ENCODE data around the gene PHC2.
A peak's percentile ranks its signal among the peaks of the same experiment; 100 is the strongest.

PHC2 gene

GRCh38 chr1:33344896-33345560, 85.9 kb downstream of the PHC2 start:
- TF ChIP-seq POU2F2 (IDR thresholded peaks at IDR 0.05; ENCODE audit: low read depth, low read length) = no peak
- no peak for DNase-seq (ENCODE audit: insufficient read length, low spot score)
- no peak for FAIRE-seq

GRCh38 chr1:33343539-33343938, 87.4 kb downstream of the PHC2 start:
- DNase-seq (ENCODE audit: insufficient read length, low spot score) = no peak
- TF ChIP-seq TAF1 (IDR thresholded peaks at IDR 0.05; ENCODE audit: low read depth, low read length) = no peak
- no peak for TF ChIP-seq POU2F2 (IDR thresholded peaks at IDR 0.05; ENCODE audit: low read depth, low read length)
- no peak for TF ChIP-seq SPI1 (IDR thresholded peaks at IDR 0.05; ENCODE audit: low read depth, low read length)
- no peak for TF ChIP-seq PAX5 (IDR thresholded peaks at IDR 0.05; ENCODE audit: insufficient read depth, low read length, severe bottlenecking)
- no peak for TF ChIP-seq POLR2A (IDR thresholded peaks at IDR 0.05; ENCODE audit: low read depth, low read length)
- no peak for TF ChIP-seq POLR2AphosphoS5 (IDR thresholded peaks at IDR 0.05; ENCODE audit: low read depth, low read length)
- no peak for FAIRE-seq

- FAIRE-seq = no peak
- TF ChIP-seq POLR2A (IDR thresholded peaks at IDR 0.05; ENCODE audit: low read depth, low read length) = no peak
- TF ChIP-seq POU2F2 (IDR thresholded peaks at IDR 0.05; ENCODE audit: low read depth, low read length) = peak; percentile 40; the same call in 1 of the 2 replicates
- no peak for DNase-seq (ENCODE audit: insufficient read length, low spot score)
Measured at GRCh38 chr1:33342041-33342723, 88.7 kb downstream of the PHC2 start.

GRCh38 chr1:33341190-33341589, 89.7 kb downstream of the PHC2 start:
- no peak for FAIRE-seq
- TF ChIP-seq TAF1 (IDR thresholded peaks at IDR 0.05; ENCODE audit: low read depth, low read length) = no peak
- no peak for TF ChIP-seq POU2F2 (IDR thresholded peaks at IDR 0.05; ENCODE audit: low read depth, low read length)
- no peak for TF ChIP-seq POLR2AphosphoS5 (IDR thresholded peaks at IDR 0.05; ENCODE audit: low read depth, low read length)
- no peak for TF ChIP-seq PAX5 (IDR thresholded peaks at IDR 0.05; ENCODE audit: insufficient read depth, low read length, severe bottlenecking)
- no peak for TF ChIP-seq POLR2A (IDR thresholded peaks at IDR 0.05; ENCODE audit: low read depth, low read length)

GRCh38 chr1:33339413-33339812, 91.5 kb downstream of the PHC2 start:
- FAIRE-seq = no peak
- DNase-seq (ENCODE audit: insufficient read length, low spot score) = no peak
- TF ChIP-seq SPI1 (IDR thresholded peaks at IDR 0.05; ENCODE audit: low read depth, low read length) (no peak), POLR2A (IDR thresholded peaks at IDR 0.05; ENCODE audit: low read depth, low read length) (no peak), TAF1 (IDR thresholded peaks at IDR 0.05; ENCODE audit: low read depth, low read length) (no peak), POLR2AphosphoS5 (IDR thresholded peaks at IDR 0.05; ENCODE audit: low read depth, low read length) (no peak), PAX5 (IDR thresholded peaks at IDR 0.05; ENCODE audit: insufficient read depth, low read length, severe bottlenecking) (no peak), POU2F2 (IDR thresholded peaks at IDR 0.05; ENCODE audit: low read depth, low read length) (no peak)

More at GRCh38 chr1:33341190-33341589, 89.7 kb downstream of the PHC2 start:
- no peak for DNase-seq (ENCODE audit: insufficient read length, low spot score)

- DNase-seq (ENCODE audit: insufficient read length, low spot score) = no peak
- TF ChIP-seq SPI1 (IDR thresholded peaks at IDR 0.05; ENCODE audit: low read depth, low read length) (no peak), PAX5 (IDR thresholded peaks at IDR 0.05; ENCODE audit: insufficient read depth, low read length, severe bottlenecking) (no peak), POLR2A (IDR thresholded peaks at IDR 0.05; ENCODE audit: low read depth, low read length) (no peak), POLR2AphosphoS5 (IDR thresholded peaks at IDR 0.05; ENCODE audit: low read depth, low read length) (no peak), TAF1 (IDR thresholded peaks at IDR 0.05; ENCODE audit: low read depth, low read length) (no peak), POU2F2 (IDR thresholded peaks at IDR 0.05; ENCODE audit: low read depth, low read length) (no peak)
- no peak for FAIRE-seq
Measured at GRCh38 chr1:33338440-33339211, 92.3 kb downstream of the PHC2 start.

GRCh38 chr1:33338048-33338439, 92.9 kb downstream of the PHC2 start:
- no peak for TF ChIP-seq PAX5 (IDR thresholded peaks at IDR 0.05; ENCODE audit: insufficient read depth, low read length, severe bottlenecking)
- no peak for TF ChIP-seq TAF1 (IDR thresholded peaks at IDR 0.05; ENCODE audit: low read depth, low read length)
- TF ChIP-seq POU2F2 (IDR thresholded peaks at IDR 0.05; ENCODE audit: low read depth, low read length) = no peak
- no peak for TF ChIP-seq SPI1 (IDR thresholded peaks at IDR 0.05; ENCODE audit: low read depth, low read length)
- FAIRE-seq (no peak), DNase-seq (ENCODE audit: insufficient read length, low spot score) (no peak)

GRCh38 chr1:33337441-33337840, 93.5 kb downstream of the PHC2 start:
- FAIRE-seq (no peak), DNase-seq (ENCODE audit: insufficient read length, low spot score) (no peak)
- TF ChIP-seq POLR2AphosphoS5 (IDR thresholded peaks at IDR 0.05; ENCODE audit: low read depth, low read length) (no peak), TAF1 (IDR thresholded peaks at IDR 0.05; ENCODE audit: low read depth, low read length) (no peak), POLR2A (IDR thresholded peaks at IDR 0.05; ENCODE audit: low read depth, low read length) (no peak), PAX5 (IDR thresholded peaks at IDR 0.05; ENCODE audit: insufficient read depth, low read length, severe bottlenecking) (no peak), POU2F2 (IDR thresholded peaks at IDR 0.05; ENCODE audit: low read depth, low read length) (no peak), SPI1 (IDR thresholded peaks at IDR 0.05; ENCODE audit: low read depth, low read length) (no peak)

- FAIRE-seq (no peak), DNase-seq (ENCODE audit: insufficient read length, low spot score) (no peak)
- TF ChIP-seq POU2F2 (IDR thresholded peaks at IDR 0.05; ENCODE audit: low read depth, low read length) (no peak), SPI1 (IDR thresholded peaks at IDR 0.05; ENCODE audit: low read depth, low read length) (no peak), POLR2A (IDR thresholded peaks at IDR 0.05; ENCODE audit: low read depth, low read length) (no peak), PAX5 (IDR thresholded peaks at IDR 0.05; ENCODE audit: insufficient read depth, low read length, severe bottlenecking) (no peak), TAF1 (IDR thresholded peaks at IDR 0.05; ENCODE audit: low read depth, low read length) (no peak), POLR2AphosphoS5 (IDR thresholded peaks at IDR 0.05; ENCODE audit: low read depth, low read length) (no peak)
Measured at GRCh38 chr1:33336580-33336979, 94.3 kb downstream of the PHC2 start.
